Calu3 (cell line): ENCODE results near the gene SLCO4A1. TPM values are rescaled to one million over a fixed set of nuclear protein-coding genes. Genes with fewer than 3 reads are reported as not detected.
"Not testable (repeated sequence)": the region's sequence is repeated elsewhere in the genome, so short reads cannot be mapped to it uniquely, and the experiment has no call there.

ENCODE experiments used
- BruUV-seq: library from RNA; stranded (reverse); fragments of 400-500 nt; replicated peaks from 2 replicates; lab custom pipeline; 2021; lab: Mats Ljungman, UMichigan
- CTCF ChIA-PET: fragments of 300-600 bp; sonication (Branson Sonifier 250); formaldehyde crosslinking; loops from one replicate; lab custom pipeline; 2022; ENCODE audit warnings: antibody characterized with exemption; lab: Charles Lee
- DNase-seq: peaks from one replicate; pipeline ENCODE4 v3.0.0; 2022
- H3K27ac Mint-ChIP-seq: one replicate; pipeline ENCODE4 v1.8.0; 2022; ENCODE audit warnings: mixed read lengths; ENCODE audit not compliant: unreplicated experiment
- H3K27me3 Mint-ChIP-seq: one replicate; pipeline ENCODE4 v1.8.0; 2022; ENCODE audit warnings: mixed read lengths; ENCODE audit not compliant: unreplicated experiment
- H3K36me3 Mint-ChIP-seq: one replicate; pipeline ENCODE4 v1.8.0; 2022; ENCODE audit warnings: mild to moderate bottlenecking, moderate library complexity, mixed read lengths; ENCODE audit not compliant: insufficient read depth, unreplicated experiment
- H3K4me1 Mint-ChIP-seq: one replicate; pipeline ENCODE4 v1.8.0; 2022; ENCODE audit warnings: mild to moderate bottlenecking, low read depth, mixed read lengths; ENCODE audit not compliant: unreplicated experiment
- H3K4me3 Mint-ChIP-seq: one replicate; pipeline ENCODE4 v1.8.0; 2022; ENCODE audit warnings: mild to moderate bottlenecking, low read depth, moderate library complexity, mixed read lengths; ENCODE audit not compliant: unreplicated experiment
- H3K9me3 Mint-ChIP-seq: one replicate; pipeline ENCODE4 v1.8.0; 2022; ENCODE audit warnings: low read depth, mixed read lengths; ENCODE audit not compliant: unreplicated experiment
- intact Hi-C: fragments of 100-400 bp; cut with micrococcal nuclease; formaldehyde crosslinking; loops from one replicate; pipeline ENCODE4 v1.10.0; 2022; ENCODE audit not compliant: unreplicated experiment
- total RNA-seq: library from RNA; stranded (reverse); gene quantifications from 2 replicates; pipeline ENCODE4 v1.2.3, GENCODE V29; 2022
- TF ChIP-seq, protein P1 (sequence below): fragments of 200-600 bp; IDR thresholded peaks from one replicate; pipeline ENCODE4 v1.8.0; 2022; ENCODE audit warnings: antibody characterized with exemption; ENCODE audit not compliant: unreplicated experiment

Gene SLCO4A1
- total RNA-seq, 1 experiment from 2014 or later, result 63.9 TPM

DNA sequence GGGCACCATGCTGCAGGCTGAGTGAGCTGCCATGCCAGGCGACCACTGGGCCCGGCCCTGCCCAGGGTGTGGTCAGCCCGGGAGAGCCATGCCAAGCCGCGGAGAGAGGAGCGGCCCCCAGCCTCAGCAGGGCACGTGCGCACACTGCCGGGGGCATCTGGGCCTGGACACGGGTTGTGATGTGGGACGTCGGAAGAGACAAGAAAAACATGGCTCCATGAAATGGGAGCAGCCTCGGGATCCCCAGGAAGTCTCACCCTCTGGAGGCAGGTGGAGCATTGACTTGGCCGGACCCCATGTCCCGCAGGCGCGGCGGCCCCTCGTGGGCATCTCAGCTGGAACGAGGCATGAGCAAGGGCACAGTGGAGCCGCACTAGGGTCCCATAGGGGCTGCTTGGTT is 16.8 kb upstream of the SLCO4A1 start:
- H3K27ac Mint-ChIP-seq, result no peak overlapping the region
- no peaks in the 10 kb centered on the region for H3K27me3 Mint-ChIP-seq
- H3K9me3 Mint-ChIP-seq, result no peaks in the 10 kb centered on the region
- TF ChIP-seq, protein P1, sequence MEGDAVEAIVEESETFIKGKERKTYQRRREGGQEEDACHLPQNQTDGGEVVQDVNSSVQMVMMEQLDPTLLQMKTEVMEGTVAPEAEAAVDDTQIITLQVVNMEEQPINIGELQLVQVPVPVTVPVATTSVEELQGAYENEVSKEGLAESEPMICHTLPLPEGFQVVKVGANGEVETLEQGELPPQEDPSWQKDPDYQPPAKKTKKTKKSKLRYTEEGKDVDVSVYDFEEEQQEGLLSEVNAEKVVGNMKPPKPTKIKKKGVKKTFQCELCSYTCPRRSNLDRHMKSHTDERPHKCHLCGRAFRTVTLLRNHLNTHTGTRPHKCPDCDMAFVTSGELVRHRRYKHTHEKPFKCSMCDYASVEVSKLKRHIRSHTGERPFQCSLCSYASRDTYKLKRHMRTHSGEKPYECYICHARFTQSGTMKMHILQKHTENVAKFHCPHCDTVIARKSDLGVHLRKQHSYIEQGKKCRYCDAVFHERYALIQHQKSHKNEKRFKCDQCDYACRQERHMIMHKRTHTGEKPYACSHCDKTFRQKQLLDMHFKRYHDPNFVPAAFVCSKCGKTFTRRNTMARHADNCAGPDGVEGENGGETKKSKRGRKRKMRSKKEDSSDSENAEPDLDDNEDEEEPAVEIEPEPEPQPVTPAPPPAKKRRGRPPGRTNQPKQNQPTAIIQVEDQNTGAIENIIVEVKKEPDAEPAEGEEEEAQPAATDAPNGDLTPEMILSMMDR, result no peak
- peaks cover 23% of the 10 kb centered on the region for H3K36me3 Mint-ChIP-seq
- no peak for DNase-seq
- peaks cover 37% of the 10 kb centered on the region for H3K4me1 Mint-ChIP-seq
- no peak overlapping the region for H3K4me3 Mint-ChIP-seq
- CTCF ChIA-PET, result interaction anchor here (0.6 to 1.2 kb wide), 3 partner anchors 10 to 175 kb away, joined by 3 to 6 read pairs (median 3); no protein-coding TSS in a partner anchor
- intact Hi-C loops, result loop anchor here (2.0 kb wide), 1 partner anchor 165 kb away; no protein-coding TSS in a partner anchor
- BruUV-seq, result no TSS peak

DNA sequence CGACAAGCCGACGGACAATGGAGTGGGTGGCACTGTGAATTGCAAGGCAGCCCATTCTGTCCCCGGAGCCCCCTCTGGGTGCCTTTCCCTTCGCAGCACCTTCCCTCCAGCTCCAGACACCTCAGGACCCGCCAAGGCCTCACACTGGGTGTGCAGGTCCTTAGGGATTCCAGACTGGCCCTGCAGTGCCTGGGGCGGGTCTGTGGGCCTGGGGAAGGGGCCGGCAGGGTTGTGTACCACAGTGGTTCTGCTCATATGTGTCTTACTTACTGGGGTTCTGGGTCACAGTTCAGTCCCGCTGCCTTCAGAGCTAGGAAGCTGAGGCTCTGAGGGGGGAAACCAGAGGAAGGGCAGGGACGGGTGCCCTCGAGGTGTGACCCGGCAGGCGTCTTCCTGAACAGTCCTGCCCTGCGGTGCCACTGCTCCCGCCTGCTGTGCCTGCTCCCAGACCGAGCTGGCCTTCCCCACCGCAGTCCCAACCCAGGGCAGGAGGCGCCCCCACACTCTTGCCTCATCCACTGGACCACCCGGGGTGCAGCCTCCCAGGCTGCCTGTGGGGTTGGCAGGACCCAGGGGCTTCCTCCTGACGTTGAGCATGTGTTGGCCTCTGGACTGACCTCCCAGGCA is 16.3 kb upstream of the SLCO4A1 start:
- Mint-ChIP-seq H3K27ac (no peak overlapping the region), H3K9me3 (no peaks in the 10 kb centered on the region), H3K27me3 (no peaks in the 10 kb centered on the region), H3K36me3 (peaks cover 23% of the 10 kb centered on the region), H3K4me3 (no peak overlapping the region), H3K4me1 (peaks cover 37% of the 10 kb centered on the region)
- CTCF ChIA-PET, result interaction anchor here (1.1 to 1.2 kb wide), 2 partner anchors 9 to 34 kb away, joined by 3 read pairs; no protein-coding TSS in a partner anchor
- no TSS peak for BruUV-seq
- TF ChIP-seq, protein P1, result no peak
- no peak for DNase-seq
- intact Hi-C loops, result loop anchor here (2.0 kb wide), 1 partner anchor 165 kb away; no protein-coding TSS in a partner anchor

DNA sequence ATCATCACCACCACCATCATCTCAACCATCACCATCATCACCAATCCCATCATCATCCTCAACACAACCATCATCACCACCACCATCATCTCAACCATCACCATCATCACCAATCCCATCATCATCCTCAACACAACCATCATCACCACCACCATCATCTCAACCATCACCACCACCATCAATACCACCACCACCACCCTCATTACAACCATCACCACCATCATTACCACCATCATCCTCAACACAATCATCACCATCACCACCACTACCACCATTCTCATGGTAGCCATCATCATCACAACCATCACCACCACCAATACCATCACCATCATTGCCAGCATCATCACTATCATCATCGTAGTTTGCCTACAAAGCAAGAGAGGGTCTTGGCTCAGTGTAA is 14.9 kb upstream of the SLCO4A1 start:
- CTCF ChIA-PET, DNase-seq, intact Hi-C loops, H3K4me3 Mint-ChIP-seq, H3K9me3 Mint-ChIP-seq, BruUV-seq, H3K27ac Mint-ChIP-seq: not testable (repeated sequence)
- H3K4me1 Mint-ChIP-seq, result peaks cover 25% of the 10 kb centered on the region
- H3K27me3 Mint-ChIP-seq, result peaks cover 11% of the 10 kb centered on the region
- peaks cover 16% of the 10 kb centered on the region for H3K36me3 Mint-ChIP-seq

DNA sequence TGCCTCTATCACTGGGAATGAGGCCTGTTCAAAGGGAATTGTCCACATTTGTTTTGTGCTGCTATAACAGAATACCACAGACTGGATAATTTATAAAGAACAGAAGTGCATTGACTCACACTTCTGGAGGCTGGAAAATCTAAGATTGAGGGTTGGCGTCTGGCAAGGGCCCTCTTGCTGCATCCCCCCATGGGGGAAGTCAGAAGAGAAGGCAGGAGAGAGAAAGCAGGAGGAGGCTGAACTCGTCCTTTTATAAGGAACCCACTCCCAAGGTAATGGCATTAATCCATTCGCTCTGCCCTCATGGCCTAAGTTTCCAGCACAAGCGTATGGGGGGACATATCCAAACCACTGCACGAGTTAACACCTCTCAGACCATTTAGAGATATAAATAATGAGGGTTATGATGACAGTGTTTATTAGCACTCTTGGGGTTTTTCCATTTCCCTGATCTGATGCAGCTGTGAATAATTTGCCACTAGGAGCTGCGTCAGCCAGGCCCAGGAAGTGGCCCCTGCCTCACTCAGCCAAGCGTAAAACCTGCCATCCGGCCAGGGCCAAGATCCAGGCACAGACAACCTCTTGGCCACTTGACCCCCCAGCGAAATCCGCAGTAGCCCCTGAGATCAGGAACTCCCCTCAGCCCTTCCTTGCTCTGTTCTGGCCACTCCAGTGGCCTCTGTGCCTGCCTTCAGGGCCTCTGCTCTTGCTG is 14.2 kb upstream of the SLCO4A1 start:
- H3K36me3 Mint-ChIP-seq, result peaks cover 12% of the 10 kb centered on the region
- no peak for DNase-seq
- peaks cover 20% of the 10 kb centered on the region for H3K4me1 Mint-ChIP-seq
- peaks cover 18% of the 10 kb centered on the region for H3K27me3 Mint-ChIP-seq
- intact Hi-C loops, result no loop called here
- CTCF ChIA-PET, result no interaction called here
- no TSS peak for BruUV-seq
- no peaks in the 10 kb centered on the region for H3K9me3 Mint-ChIP-seq
- H3K27ac Mint-ChIP-seq, result no peak overlapping the region
- TF ChIP-seq, protein P1, result no peak
- H3K4me3 Mint-ChIP-seq, result no peak overlapping the region
